ENCODE results near the gene IL12RB2.

Gene IL12RB2

GRCh38 chr1:67316918-67317317 lies 9.2 kb downstream of the IL12RB2 start:
- Histone ChIP-seq H3K27me3 (ENCODE audit: insufficient read depth, low read length) (no peaks in the 10 kb centered on the region), H4K20me1 (ENCODE audit: insufficient read depth, low read length) (no peaks in the 10 kb centered on the region)

DNA sequence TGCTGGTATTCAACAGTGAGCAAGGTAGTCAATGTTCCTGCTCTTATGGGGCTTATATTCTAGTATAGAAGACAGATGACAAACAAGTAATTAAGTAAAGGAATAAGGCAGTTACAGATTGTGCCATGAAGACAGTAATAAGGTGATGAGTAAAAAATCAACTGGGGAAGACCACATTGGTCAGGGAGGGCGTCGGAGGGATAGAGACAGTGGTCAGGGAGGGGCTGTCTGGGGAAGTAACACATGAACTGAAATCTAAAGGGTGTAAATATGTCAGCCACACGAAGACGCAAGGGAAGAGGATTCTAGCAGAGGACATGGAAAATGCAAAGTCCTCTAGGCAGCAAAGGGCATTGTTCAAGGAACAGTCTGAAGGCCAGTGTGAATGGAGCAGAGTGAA lies 10.1 kb downstream of the IL12RB2 start:
- Histone ChIP-seq H2AFZ (ENCODE audit: low read length) (no peak overlapping the region), H3K79me2 (ENCODE audit: insufficient read depth, low read length) (no peaks in the 10 kb centered on the region), H3K4me1 (ENCODE audit: insufficient read depth, low read length, severe bottlenecking) (no peaks in the 10 kb centered on the region), H4K20me1 (ENCODE audit: insufficient read depth, low read length) (no peaks in the 10 kb centered on the region), H3K36me3 (ENCODE audit: insufficient read depth, low read length) (no peaks in the 10 kb centered on the region), H3K4me2 (ENCODE audit: low read length) (no peak overlapping the region), H3K9ac (ENCODE audit: low read length) (no peak overlapping the region), H3K27ac (ENCODE audit: low read depth, low read length, poor library complexity, severe bottlenecking) (no peak overlapping the region), H3K27me3 (ENCODE audit: insufficient read depth, low read length) (no peaks in the 10 kb centered on the region), H3F3A (ENCODE audit: insufficient read depth, low read length) (no peaks in the 10 kb centered on the region), H3K4me3 (ENCODE audit: low read depth, low read length, poor library complexity, severe bottlenecking) (no peak overlapping the region), H3K9me3 (ENCODE audit: low read length) (no peaks in the 10 kb centered on the region), H3K9me2 (ENCODE audit: low read depth, low read length) (no peaks in the 10 kb centered on the region)
- no peak for TF ChIP-seq CTCF (IDR thresholded peaks at IDR 0.05; ENCODE audit: low read length)
- no peak for TF ChIP-seq EZH2 (IDR thresholded peaks at IDR 0.05; ENCODE audit: borderline replicate concordance, low read length)

More at GRCh38 chr1:67316918-67317317, 9.2 kb downstream of the IL12RB2 start:
- Histone ChIP-seq H3K36me3 (ENCODE audit: insufficient read depth, low read length) (no peaks in the 10 kb centered on the region), H2AFZ (ENCODE audit: low read length) (no peak overlapping the region), H3K4me1 (ENCODE audit: insufficient read depth, low read length, severe bottlenecking) (no peaks in the 10 kb centered on the region), H3K9me2 (ENCODE audit: low read depth, low read length) (no peaks in the 10 kb centered on the region), H3F3A (ENCODE audit: insufficient read depth, low read length) (no peaks in the 10 kb centered on the region), H3K4me3 (ENCODE audit: low read depth, low read length, poor library complexity, severe bottlenecking) (no peak overlapping the region), H3K4me2 (ENCODE audit: low read length) (no peak overlapping the region), H3K79me2 (ENCODE audit: insufficient read depth, low read length) (no peaks in the 10 kb centered on the region), H3K9me3 (ENCODE audit: low read length) (no peaks in the 10 kb centered on the region), H3K27ac (ENCODE audit: low read depth, low read length, poor library complexity, severe bottlenecking) (no peak overlapping the region), H3K9ac (ENCODE audit: low read length) (no peak overlapping the region)
- no peak for TF ChIP-seq CTCF (IDR thresholded peaks at IDR 0.05; ENCODE audit: low read length)
- TF ChIP-seq EZH2 (IDR thresholded peaks at IDR 0.05; ENCODE audit: borderline replicate concordance, low read length), result no peak

DNA sequence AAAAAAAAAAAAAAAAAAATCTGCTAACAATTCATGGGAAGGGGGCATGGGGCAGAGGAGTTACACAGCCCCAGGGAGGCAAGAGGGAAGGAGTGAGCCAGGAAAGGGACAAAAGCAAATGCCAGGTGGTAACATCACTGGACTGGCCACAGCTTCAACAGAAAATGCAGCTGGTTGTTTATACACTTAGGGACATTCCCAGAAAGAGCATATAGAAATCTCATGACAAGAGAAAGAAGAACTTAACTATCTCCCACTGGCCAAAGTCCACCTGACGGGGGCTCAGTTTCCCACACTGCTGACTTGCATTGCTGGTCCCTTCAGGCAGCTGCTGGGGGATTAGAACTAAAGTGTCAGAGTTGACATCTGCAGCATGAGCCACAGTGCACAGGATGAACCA lies 14.8 kb downstream of the IL12RB2 start:
- Histone ChIP-seq H2AFZ (ENCODE audit: low read length) (no peak overlapping the region), H3K4me2 (ENCODE audit: low read length) (no peak overlapping the region), H3K9me2 (ENCODE audit: low read depth, low read length) (no peaks in the 10 kb centered on the region), H3K36me3 (ENCODE audit: insufficient read depth, low read length) (no peaks in the 10 kb centered on the region), H3K9me3 (ENCODE audit: low read length) (no peaks in the 10 kb centered on the region), H3K27ac (ENCODE audit: low read depth, low read length, poor library complexity, severe bottlenecking) (no peak overlapping the region), H4K20me1 (ENCODE audit: insufficient read depth, low read length) (no peaks in the 10 kb centered on the region), H3F3A (ENCODE audit: insufficient read depth, low read length) (no peaks in the 10 kb centered on the region), H3K4me1 (ENCODE audit: insufficient read depth, low read length, severe bottlenecking) (no peaks in the 10 kb centered on the region), H3K27me3 (ENCODE audit: insufficient read depth, low read length) (no peaks in the 10 kb centered on the region), H3K9ac (ENCODE audit: low read length) (no peak overlapping the region), H3K79me2 (ENCODE audit: insufficient read depth, low read length) (no peaks in the 10 kb centered on the region), H3K4me3 (ENCODE audit: low read depth, low read length, poor library complexity, severe bottlenecking) (no peak overlapping the region)
- TF ChIP-seq CTCF (IDR thresholded peaks at IDR 0.05; ENCODE audit: low read length) (no peak), EZH2 (IDR thresholded peaks at IDR 0.05; ENCODE audit: borderline replicate concordance, low read length) (no peak)
